ENCODE results near the gene MOV10L1. TPM values are rescaled to one million over a fixed set of nuclear protein-coding genes. Genes with fewer than 3 reads are reported as not detected.

The MOV10L1 gene
- total RNA-seq, 3 donors from 2014 or later = 0.29 to 1.0 (median 0.49) TPM

- no peak for ATAC-seq
- intact Hi-C loops (cut with DNase I, micrococcal nuclease) = loop anchor here (5.0 kb wide), 1 partner anchor 64 kb away; no protein-coding TSS in a partner anchor
- TF ChIP-seq CTCF (IDR thresholded peaks at IDR 0.05) = no peak
- H3K4me1 ChIP-seq (ENCODE audit: low read depth) = no peaks in the 10 kb centered on the region
- no peaks in the 10 kb centered on the region for H3K9me3 ChIP-seq
- DNase-seq = no peak
- peaks cover 11% of the 10 kb centered on the region for H3K36me3 ChIP-seq (ENCODE audit: low read depth)
- no peak overlapping the region for H3K4me3 ChIP-seq
Observed at GRCh38 chr22:50211147-50211546, 121.3 kb downstream of the MOV10L1 start.

Other genes with a start within 250 kb of the MOV10L1 start
- 10 to 100 TPM; 13.7 to 18.2 (median 18.1) TPM for gene ZBED4, start 236.2 kb upstream of the MOV10L1 start, total RNA-seq
- 10 to 100 TPM; 21.7 to 28.7 (median 25.5) TPM for gene ALG12, start 171.6 kb upstream of the MOV10L1 start, total RNA-seq
- gene CRELD2, start 171.4 kb upstream of the MOV10L1 start, total RNA-seq = 10 to 100 TPM; 27.6 to 57.6 (median 32.2) TPM
- 100 to 1,000 TPM in 1 of 3 donors, 10 to 100 TPM in 2; 56.4 to 106 (median 58.7) TPM for gene PIM3, start 129.2 kb upstream of the MOV10L1 start, total RNA-seq
- gene IL17REL, start 77.2 kb upstream of the MOV10L1 start, total RNA-seq = under 1 TPM in 2 of 3 donors, not detected in 1; 0.09 to 0.43 TPM
- gene TTLL8, start 31.7 kb upstream of the MOV10L1 start, total RNA-seq = not detected
- gene MLC1, start 4.6 kb upstream of the MOV10L1 start, total RNA-seq = under 1 TPM in 1 of 3 donors, not detected in 2; 0.16 TPM
- under 1 TPM in 1 of 3 donors, not detected in 2; 0.44 TPM for gene PANX2, start 80.7 kb downstream of the MOV10L1 start, total RNA-seq
- 10 to 100 TPM; 36.8 to 52.6 (median 42.7) TPM for gene TRABD, start 95.9 kb downstream of the MOV10L1 start, total RNA-seq
- gene SELENOO, start 111.0 kb downstream of the MOV10L1 start, total RNA-seq = 10 to 100 TPM; 21.5 to 23.8 (median 23.1) TPM
- gene TUBGCP6, start 155.0 kb downstream of the MOV10L1 start, total RNA-seq = 10 to 100 TPM; 34.5 to 41.6 (median 40.5) TPM
- gene HDAC10, start 161.3 kb downstream of the MOV10L1 start, total RNA-seq = 10 to 100 TPM; 39.5 to 66.3 (median 47.8) TPM
- gene MAPK12, start 171.7 kb downstream of the MOV10L1 start, total RNA-seq = 1 to 10 TPM; 2.3 to 6.5 (median 5.2) TPM
- 1 to 10 TPM; 1.8 to 4.3 (median 3.2) TPM for gene MAPK11, start 180.4 kb downstream of the MOV10L1 start, total RNA-seq
- gene PLXNB2, start 217.6 kb downstream of the MOV10L1 start, total RNA-seq = 100 to 1,000 TPM; 232 to 318 (median 250) TPM
- 1 to 10 TPM; 2.8 to 6.3 (median 5.2) TPM for gene DENND6B, start 237.0 kb downstream of the MOV10L1 start, total RNA-seq